ENCODE measurements around the gene SLC35F6.
A peak's percentile ranks its signal among the peaks of the same experiment; 100 is the strongest.

Gene SLC35F6

DNA sequence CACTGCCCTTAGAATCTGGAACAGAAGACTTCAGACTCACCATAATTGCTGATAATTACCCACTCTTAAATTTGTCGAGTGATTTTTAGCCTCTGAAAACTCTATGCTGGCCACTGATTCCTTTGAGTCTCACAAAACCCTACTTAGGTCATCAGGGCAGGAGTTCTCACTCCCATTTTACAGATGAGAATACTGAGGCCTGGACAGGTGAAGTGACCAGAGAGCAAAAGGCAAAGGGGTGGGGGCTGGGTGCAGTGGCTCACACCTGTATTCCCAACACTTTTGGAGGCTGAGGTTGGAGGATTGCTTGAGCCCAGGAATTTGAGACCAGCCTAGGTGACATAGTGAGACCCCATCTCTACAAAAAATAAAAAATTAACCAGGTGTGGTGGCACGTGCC, 34.8 kb upstream of the SLC35F6 start:
- no peak overlapping the region for H2AFZ ChIP-seq (ENCODE audit: insufficient read depth, low read length, poor library complexity)
- WGBS (ENCODE audit: extremely low coverage, insufficient coverage, insufficient read length) = no CpG with 5 or more reads among the region's 2 CpGs
- H3K27me3 ChIP-seq (ENCODE audit: insufficient read depth, low read length) = no peaks in the 10 kb centered on the region
- no peak overlapping the region for H4K91ac ChIP-seq (ENCODE audit: low read depth, low read length)
- no peaks in the 10 kb centered on the region for H3K4me1 ChIP-seq (ENCODE audit: control insufficient read depth in 1 of 2, insufficient read depth in 2 of 2, low read length in 2 of 2)
- H3K18ac ChIP-seq (ENCODE audit: low read length) = no peak overlapping the region
- H3K4me3 ChIP-seq (ENCODE audit: low read depth, low read length) = no peak overlapping the region
- H3K9ac ChIP-seq (ENCODE audit: low read length) = no peak overlapping the region
- H3K79me2 ChIP-seq (ENCODE audit: control insufficient read depth, insufficient read depth, low read length, poor library complexity) = no peaks in the 10 kb centered on the region
- H3K9me3 ChIP-seq (ENCODE audit: insufficient read depth, low read depth, low read length) = peaks cover 2% of the 10 kb centered on the region
- no peaks in the 10 kb centered on the region for H3K79me1 ChIP-seq (ENCODE audit: low read length)
- no peak overlapping the region for H2AK5ac ChIP-seq (ENCODE audit: low read length)
- H2BK5ac ChIP-seq (ENCODE audit: low read depth, low read length, poor library complexity) = no peak overlapping the region
- H4K8ac ChIP-seq (ENCODE audit: low read depth, low read length) = no peak overlapping the region
- no peak overlapping the region for H4K12ac ChIP-seq (ENCODE audit: low read depth, low read length)
- H3K4me2 ChIP-seq (ENCODE audit: low read length) = no peak overlapping the region
- no peak for DNase-seq
- no peak overlapping the region for H3K23ac ChIP-seq (ENCODE audit: low read length)
- no peaks in the 10 kb centered on the region for H3K36me3 ChIP-seq (ENCODE audit: control insufficient read depth in 1 of 2, insufficient read depth in 2 of 2, low read length in 2 of 2)
- H3K14ac ChIP-seq (ENCODE audit: low read length) = no peak overlapping the region
- no peak overlapping the region for H2BK120ac ChIP-seq (ENCODE audit: insufficient read depth, low read length, poor library complexity)
- H2BK12ac ChIP-seq (ENCODE audit: low read length) = no peak overlapping the region
- no peak overlapping the region for H3K27ac ChIP-seq (ENCODE audit: low read depth, low read length)
- no peak overlapping the region for H3K4ac ChIP-seq (ENCODE audit: low read depth, low read length)

- Histone ChIP-seq H3K27ac (ENCODE audit: low read depth, low read length) (no peak overlapping the region), H2BK12ac (ENCODE audit: low read length) (no peak overlapping the region), H3K36me3 (ENCODE audit: control insufficient read depth in 1 of 2, insufficient read depth in 2 of 2, low read length in 2 of 2) (no peaks in the 10 kb centered on the region), H2AK5ac (ENCODE audit: low read length) (no peak overlapping the region), H2BK120ac (ENCODE audit: insufficient read depth, low read length, poor library complexity) (no peak overlapping the region), H3K18ac (ENCODE audit: low read length) (no peak overlapping the region), H3K27me3 (ENCODE audit: insufficient read depth, low read length) (no peaks in the 10 kb centered on the region), H3K79me2 (ENCODE audit: control insufficient read depth, insufficient read depth, low read length, poor library complexity) (no peaks in the 10 kb centered on the region), H4K12ac (ENCODE audit: low read depth, low read length) (no peak overlapping the region), H3K14ac (ENCODE audit: low read length) (no peak overlapping the region), H3K4me3 (ENCODE audit: low read depth, low read length) (no peak overlapping the region), H3K23ac (ENCODE audit: low read length) (no peak overlapping the region), H2BK5ac (ENCODE audit: low read depth, low read length, poor library complexity) (no peak overlapping the region), H3K79me1 (ENCODE audit: low read length) (no peaks in the 10 kb centered on the region), H3K4me1 (ENCODE audit: control insufficient read depth in 1 of 2, insufficient read depth in 2 of 2, low read length in 2 of 2) (no peaks in the 10 kb centered on the region), H4K8ac (ENCODE audit: low read depth, low read length) (no peak overlapping the region), H4K91ac (ENCODE audit: low read depth, low read length) (no peak overlapping the region), H3K4ac (ENCODE audit: low read depth, low read length) (no peak overlapping the region), H3K9ac (ENCODE audit: low read length) (no peak overlapping the region), H3K4me2 (ENCODE audit: low read length) (no peak overlapping the region), H2AFZ (ENCODE audit: insufficient read depth, low read length, poor library complexity) (no peak overlapping the region), H3K9me3 (ENCODE audit: insufficient read depth, low read depth, low read length) (peaks cover 2% of the 10 kb centered on the region)
- DNase-seq = no peak
- no CpG with 5 or more reads among the region's 19 CpGs for WGBS (ENCODE audit: extremely low coverage, insufficient coverage, insufficient read length)
These were observed 33.3 kb upstream of the SLC35F6 start for GRCh38 chr2:26730549-26731344.

- H3K9ac ChIP-seq (ENCODE audit: low read length) = no peak overlapping the region
- H3K23ac ChIP-seq (ENCODE audit: low read length) = no peak overlapping the region
- H2AK5ac ChIP-seq (ENCODE audit: low read length) = no peak overlapping the region
- no peaks in the 10 kb centered on the region for H3K79me2 ChIP-seq (ENCODE audit: control insufficient read depth, insufficient read depth, low read length, poor library complexity)
- no peaks in the 10 kb centered on the region for H3K36me3 ChIP-seq (ENCODE audit: control insufficient read depth in 1 of 2, insufficient read depth in 2 of 2, low read length in 2 of 2)
- H3K14ac ChIP-seq (ENCODE audit: low read length) = no peak overlapping the region
- no peak overlapping the region for H2AFZ ChIP-seq (ENCODE audit: insufficient read depth, low read length, poor library complexity)
- WGBS (ENCODE audit: extremely low coverage, insufficient coverage, insufficient read length) = no CpG with 5 or more reads among the region's 4 CpGs
- no peak overlapping the region for H2BK12ac ChIP-seq (ENCODE audit: low read length)
- H3K27me3 ChIP-seq (ENCODE audit: insufficient read depth, low read length) = no peaks in the 10 kb centered on the region
- H3K4me1 ChIP-seq (ENCODE audit: control insufficient read depth in 1 of 2, insufficient read depth in 2 of 2, low read length in 2 of 2) = no peaks in the 10 kb centered on the region
- H4K91ac ChIP-seq (ENCODE audit: low read depth, low read length) = no peak overlapping the region
- H3K4me3 ChIP-seq (ENCODE audit: low read depth, low read length) = no peak overlapping the region
- no peak overlapping the region for H3K4me2 ChIP-seq (ENCODE audit: low read length)
- DNase-seq = no peak
- no peak overlapping the region for H3K27ac ChIP-seq (ENCODE audit: low read depth, low read length)
- H4K12ac ChIP-seq (ENCODE audit: low read depth, low read length) = no peak overlapping the region
- peaks cover 2% of the 10 kb centered on the region for H3K9me3 ChIP-seq (ENCODE audit: insufficient read depth, low read depth, low read length)
- no peaks in the 10 kb centered on the region for H3K79me1 ChIP-seq (ENCODE audit: low read length)
- H4K8ac ChIP-seq (ENCODE audit: low read depth, low read length) = no peak overlapping the region
- H2BK5ac ChIP-seq (ENCODE audit: low read depth, low read length, poor library complexity) = no peak overlapping the region
- H2BK120ac ChIP-seq (ENCODE audit: insufficient read depth, low read length, poor library complexity) = no peak overlapping the region
- no peak overlapping the region for H3K18ac ChIP-seq (ENCODE audit: low read length)
- H3K4ac ChIP-seq (ENCODE audit: low read depth, low read length) = no peak overlapping the region
These were observed 32.4 kb upstream of the SLC35F6 start for GRCh38 chr2:26731714-26732113.

DNA sequence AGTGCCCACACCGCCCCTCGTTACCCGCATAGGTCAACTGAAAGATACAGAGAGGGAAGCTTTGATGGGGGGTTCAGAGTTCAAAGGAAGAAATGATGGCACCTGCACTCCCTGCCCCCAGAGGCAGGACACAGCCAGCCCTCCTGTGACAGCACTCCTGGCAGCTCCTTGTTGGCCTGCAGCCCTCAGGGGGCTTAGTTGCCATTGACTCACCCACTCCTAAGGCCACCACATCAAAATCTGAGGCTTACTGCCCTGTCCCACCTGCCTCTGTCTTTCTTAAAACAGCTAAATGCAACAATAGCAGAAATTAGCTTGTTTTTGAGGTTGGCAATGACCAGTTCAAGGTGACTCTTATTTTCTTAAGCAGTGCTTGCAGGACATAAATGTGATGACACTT, 31.6 kb upstream of the SLC35F6 start:
- Histone ChIP-seq H3K4me2 (ENCODE audit: low read length) (no peak overlapping the region), H3K9ac (ENCODE audit: low read length) (no peak overlapping the region), H2BK12ac (ENCODE audit: low read length) (no peak overlapping the region), H4K12ac (ENCODE audit: low read depth, low read length) (no peak overlapping the region), H3K23ac (ENCODE audit: low read length) (no peak overlapping the region), H3K4me3 (ENCODE audit: low read depth, low read length) (peak overlapping the region; percentile 9), H3K18ac (ENCODE audit: low read length) (no peak overlapping the region), H2AK5ac (ENCODE audit: low read length) (no peak overlapping the region), H3K79me1 (ENCODE audit: low read length) (no peaks in the 10 kb centered on the region), H2BK5ac (ENCODE audit: low read depth, low read length, poor library complexity) (no peak overlapping the region), H3K4me1 (ENCODE audit: control insufficient read depth in 1 of 2, insufficient read depth in 2 of 2, low read length in 2 of 2) (no peaks in the 10 kb centered on the region), H3K27ac (ENCODE audit: low read depth, low read length) (no peak overlapping the region), H3K14ac (ENCODE audit: low read length) (no peak overlapping the region), H2AFZ (ENCODE audit: insufficient read depth, low read length, poor library complexity) (no peak overlapping the region), H4K91ac (ENCODE audit: low read depth, low read length) (no peak overlapping the region), H3K79me2 (ENCODE audit: control insufficient read depth, insufficient read depth, low read length, poor library complexity) (no peaks in the 10 kb centered on the region), H4K8ac (ENCODE audit: low read depth, low read length) (no peak overlapping the region), H3K4ac (ENCODE audit: low read depth, low read length) (no peak overlapping the region), H3K36me3 (ENCODE audit: control insufficient read depth in 1 of 2, insufficient read depth in 2 of 2, low read length in 2 of 2) (no peaks in the 10 kb centered on the region), H2BK120ac (ENCODE audit: insufficient read depth, low read length, poor library complexity) (no peak overlapping the region), H3K27me3 (ENCODE audit: insufficient read depth, low read length) (no peaks in the 10 kb centered on the region), H3K9me3 (ENCODE audit: insufficient read depth, low read depth, low read length) (peaks cover 2% of the 10 kb centered on the region)
- no peak for DNase-seq
- no CpG with 5 or more reads among the region's 3 CpGs for WGBS (ENCODE audit: extremely low coverage, insufficient coverage, insufficient read length)
